Kidney (tissue), 14 donors: ENCODE measurements around the gene EID1. TPM values are rescaled to one million over a fixed set of nuclear protein-coding genes. Genes with fewer than 3 reads are reported as not detected.
"Not testable (repeated sequence)": the region's sequence is repeated elsewhere in the genome, so short reads cannot be mapped to it uniquely, and the experiment has no call there.

Source experiments
- DNase-seq, 5 donors: peaks; one replicate each; pipeline ENCODE4 v3.0.0-alpha.2; 2013 to 2020
- FAIRE-seq: peaks from 2 replicates; lab custom pipeline; 2012; peaks lifted over from hg19 to GRCh38; lab: Jason Lieb, UNC
- H3K27ac ChIP-seq, 2 donors: one replicate each; pipeline ENCODE4 v1.7.0; 2013; ENCODE audit warnings: low read depth in 2 of 2, low read length in 2 of 2, inconsistent platforms in 1 of 2
- H3K27me3 ChIP-seq: one replicate; pipeline ENCODE4 v1.7.1; 2013; ENCODE audit warnings: low read length, inconsistent platforms; ENCODE audit not compliant: control insufficient read depth, insufficient read depth
- H3K36me3 ChIP-seq, 3 donors: one replicate each; pipeline versions ENCODE4 v1.7.0 to v1.7.1; 2013; ENCODE audit warnings: low read length in 3 of 3, control low read depth in 1 of 3, inconsistent platforms in 1 of 3; ENCODE audit not compliant: insufficient read depth in 3 of 3, control insufficient read depth in 2 of 3
- H3K4me1 ChIP-seq, 3 donors: one replicate each; pipeline versions ENCODE4 v1.7.0 to v1.7.1; 2013; ENCODE audit warnings: low read length in 3 of 3, inconsistent platforms in 1 of 3, low read depth in 1 of 3; ENCODE audit not compliant: control insufficient read depth in 2 of 3, insufficient read depth in 2 of 3
- H3K4me3 ChIP-seq, 3 donors: one replicate each; pipeline versions ENCODE4 v1.7.0 to v1.8.1; 2013; ENCODE audit warnings: low read length in 3 of 3, control low read depth in 1 of 3, inconsistent platforms in 1 of 3
- H3K9ac ChIP-seq, 3 donors: one replicate each; pipeline versions ENCODE4 v1.7.0 to v1.7.1; 2013; ENCODE audit warnings: low read length in 3 of 3, control low read depth in 1 of 3, inconsistent platforms in 1 of 3
- H3K9me3 ChIP-seq, 3 donors: one replicate each; pipeline versions ENCODE4 v1.7.0 to v1.7.1; 2013; ENCODE audit warnings: low read length in 3 of 3, control low read depth in 1 of 3, inconsistent platforms in 1 of 3; ENCODE audit not compliant: control insufficient read depth in 2 of 3, insufficient read depth in 1 of 3
- intact Hi-C: fragments of 100-400 bp; cut with DNase I; formaldehyde crosslinking; loops from one replicate; pipeline ENCODE4 v1.11.1; 2022
- polyA plus RNA-seq: library from polyadenylated mRNA; stranded (reverse); fragments of 350-450 nt; fragmentation: Illumina TruSeq; extraction: RNeasy Lipid Tissue Mini Kit (QIAGEN cat#74804); gene quantifications from one replicate; pipeline ENCODE4 v1.2.3, GENCODE V29; 2014; ENCODE audit warnings: low read depth, low replicate concordance; ENCODE audit not compliant: insufficient read depth
- total RNA-seq: library from RNA; stranded (reverse); fragmentation: NEBNext Ultra II Directional; extraction: Animal tissue kit (Norgen Biotek cat#: 25700); gene quantifications from one replicate; pipeline ENCODE4 v1.2.1, GENCODE V29; 2021
- TF ChIP-seq, protein P1 (sequence below): IDR thresholded peaks from 3 replicates; pipeline ENCODE4 v1.5.1; 2012; ENCODE audit warnings: mild to moderate bottlenecking, moderate library complexity, borderline replicate concordance; ENCODE audit not compliant: insufficient read depth; ENCODE audit errors: extremely low read depth
- donor health status: control.
- donor health status: control.
- donor health status: control.
- donor health status: control.
- donor health status: control.
- donor health status: DM: yes; HTN: yes; CAD: no.
- donor health status: Normal renal cell carcinoma (clear cell type).

The EID1 gene
- total and polyA plus RNA-seq, 2 donors from 2014 or later: 119 to 123 TPM

DNA sequence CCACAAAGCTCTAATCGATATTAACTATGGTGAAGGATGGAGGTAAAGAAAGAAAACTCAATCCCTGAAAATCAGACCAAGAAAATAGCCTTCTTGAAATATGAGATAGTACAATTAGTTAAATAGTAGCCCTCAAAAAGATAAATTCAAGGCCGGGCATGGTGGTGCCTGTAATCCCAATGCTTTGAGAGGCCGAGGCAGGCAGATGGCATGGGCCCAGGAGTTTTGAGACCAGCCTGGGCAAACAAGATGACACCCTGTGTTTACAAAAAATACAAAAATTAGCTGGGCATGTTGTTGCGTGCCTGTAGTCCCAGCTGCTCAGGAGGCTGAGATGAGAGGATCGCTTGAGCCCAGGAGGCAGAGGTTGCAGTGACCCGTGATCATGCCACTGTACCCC is 35.4 kb upstream of the EID1 start:
- FAIRE-seq (no peak), DNase-seq (no peak)
- Histone ChIP-seq H3K4me3 (no peak overlapping the region), H3K4me1 (no peaks in the 10 kb centered on the region), H3K27me3 (no peaks in the 10 kb centered on the region), H3K9me3 (no peaks in the 10 kb centered on the region), H3K36me3 (no peaks in the 10 kb centered on the region), H3K27ac (no peak overlapping the region), H3K9ac (no peak overlapping the region)
- TF ChIP-seq, protein P1, sequence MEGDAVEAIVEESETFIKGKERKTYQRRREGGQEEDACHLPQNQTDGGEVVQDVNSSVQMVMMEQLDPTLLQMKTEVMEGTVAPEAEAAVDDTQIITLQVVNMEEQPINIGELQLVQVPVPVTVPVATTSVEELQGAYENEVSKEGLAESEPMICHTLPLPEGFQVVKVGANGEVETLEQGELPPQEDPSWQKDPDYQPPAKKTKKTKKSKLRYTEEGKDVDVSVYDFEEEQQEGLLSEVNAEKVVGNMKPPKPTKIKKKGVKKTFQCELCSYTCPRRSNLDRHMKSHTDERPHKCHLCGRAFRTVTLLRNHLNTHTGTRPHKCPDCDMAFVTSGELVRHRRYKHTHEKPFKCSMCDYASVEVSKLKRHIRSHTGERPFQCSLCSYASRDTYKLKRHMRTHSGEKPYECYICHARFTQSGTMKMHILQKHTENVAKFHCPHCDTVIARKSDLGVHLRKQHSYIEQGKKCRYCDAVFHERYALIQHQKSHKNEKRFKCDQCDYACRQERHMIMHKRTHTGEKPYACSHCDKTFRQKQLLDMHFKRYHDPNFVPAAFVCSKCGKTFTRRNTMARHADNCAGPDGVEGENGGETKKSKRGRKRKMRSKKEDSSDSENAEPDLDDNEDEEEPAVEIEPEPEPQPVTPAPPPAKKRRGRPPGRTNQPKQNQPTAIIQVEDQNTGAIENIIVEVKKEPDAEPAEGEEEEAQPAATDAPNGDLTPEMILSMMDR: no peak
- intact Hi-C loops: no loop called here

DNA sequence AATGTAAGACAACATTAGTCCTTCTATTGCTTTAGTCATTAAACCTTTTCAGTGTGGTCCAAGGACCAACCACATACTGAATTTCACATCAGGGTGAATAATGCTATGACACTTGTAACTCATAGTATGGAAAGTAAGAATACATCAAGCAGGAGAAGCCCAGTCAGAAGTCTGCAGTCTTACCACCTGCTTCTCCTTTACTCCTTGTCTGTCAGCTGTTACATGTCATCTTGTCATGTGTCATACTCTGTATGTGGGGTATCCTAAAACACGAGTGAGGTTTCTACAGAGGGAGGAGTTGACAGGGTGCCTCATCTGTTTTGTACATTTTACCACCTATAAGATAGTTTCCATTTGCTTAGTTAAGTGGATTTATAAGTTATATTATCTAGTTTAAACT is 32.8 kb upstream of the EID1 start:
- Histone ChIP-seq H3K4me1 (no peaks in the 10 kb centered on the region), H3K27ac (no peak overlapping the region), H3K36me3 (no peaks in the 10 kb centered on the region), H3K4me3 (no peak overlapping the region), H3K27me3 (no peaks in the 10 kb centered on the region), H3K9ac (no peak overlapping the region), H3K9me3 (no peaks in the 10 kb centered on the region)
- TF ChIP-seq, protein P1: no peak
- no peak for FAIRE-seq
- no peak for DNase-seq
- intact Hi-C loops: no loop called here

DNA sequence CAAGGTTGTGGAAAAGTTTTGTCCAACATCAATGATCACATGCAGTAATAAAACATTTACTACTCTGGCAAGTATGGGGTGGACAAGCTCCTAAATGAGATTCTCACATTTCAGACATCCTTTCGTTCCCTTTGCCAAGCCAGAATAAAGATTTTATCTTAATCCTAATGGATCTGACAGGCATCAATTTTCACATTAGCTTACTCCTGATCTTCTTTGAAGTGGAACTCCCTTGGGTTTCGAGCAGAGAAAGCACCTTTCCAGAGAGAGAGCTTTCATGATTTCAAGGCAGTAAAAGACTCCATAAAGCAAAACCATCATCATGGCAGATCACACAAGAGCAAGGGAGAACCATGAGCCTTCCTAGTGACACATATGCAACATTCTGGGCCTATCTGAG is 27.3 kb upstream of the EID1 start:
- DNase-seq (no peak), FAIRE-seq (no peak)
- intact Hi-C loops: no loop called here
- Histone ChIP-seq H3K4me3 (no peak overlapping the region), H3K36me3 (no peaks in the 10 kb centered on the region), H3K27me3 (no peaks in the 10 kb centered on the region), H3K9me3 (no peaks in the 10 kb centered on the region), H3K27ac (no peak overlapping the region), H3K9ac (no peak overlapping the region), H3K4me1 (peaks cover 0 to 4% (median 2%) of the 10 kb centered on the region in 3 donors)
- TF ChIP-seq, protein P1: no peak

DNA sequence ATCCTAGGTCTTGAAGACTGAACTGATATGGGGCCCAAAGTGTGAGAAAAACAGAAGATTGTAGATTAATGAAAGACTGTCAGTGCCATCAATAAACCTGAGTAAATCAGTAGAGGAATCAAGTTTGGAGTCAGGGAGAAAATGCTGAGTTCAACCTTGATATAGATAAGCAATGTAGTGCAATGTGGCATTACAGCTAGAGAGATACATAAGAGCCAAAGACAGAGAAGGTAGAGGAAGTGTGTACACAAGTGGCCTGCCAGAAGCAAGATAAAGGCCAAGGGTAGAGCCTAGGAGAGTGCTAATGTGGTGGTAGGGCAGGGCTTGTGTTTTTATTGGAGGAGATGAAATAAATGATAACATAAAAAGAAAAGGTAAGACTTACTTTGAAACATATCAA is 26.0 kb upstream of the EID1 start:
- Histone ChIP-seq H3K9me3 (no peaks in the 10 kb centered on the region), H3K4me3 (no peak overlapping the region), H3K4me1 (peaks cover 0 to 5% (median 2%) of the 10 kb centered on the region in 3 donors), H3K9ac (no peak overlapping the region), H3K36me3 (no peaks in the 10 kb centered on the region), H3K27me3 (no peaks in the 10 kb centered on the region), H3K27ac (no peak overlapping the region)
- FAIRE-seq (no peak), DNase-seq (no peak)
- TF ChIP-seq, protein P1: no peak
- intact Hi-C loops: no loop called here

DNA sequence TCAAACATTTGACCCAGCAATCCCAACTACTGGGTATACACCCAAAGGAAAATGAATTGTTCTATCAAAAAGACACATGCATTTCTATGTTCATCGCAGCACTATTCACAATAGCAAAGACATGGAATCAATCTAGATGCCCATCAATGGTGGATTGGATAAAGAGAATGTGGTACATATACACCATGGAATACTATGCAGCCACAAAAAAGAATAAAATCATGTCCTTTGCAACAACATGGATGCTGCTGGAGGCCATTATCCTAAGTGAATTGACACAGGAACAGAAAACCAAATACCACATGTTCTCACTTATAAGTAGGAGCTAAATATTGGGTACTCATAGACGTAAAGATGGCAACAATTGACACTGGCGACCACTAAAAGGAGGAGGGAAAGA is 23.5 kb upstream of the EID1 start:
- H3K9me3 ChIP-seq, FAIRE-seq, H3K9ac ChIP-seq, intact Hi-C loops, H3K4me1 ChIP-seq, H3K27ac ChIP-seq, H3K27me3 ChIP-seq, H3K4me3 ChIP-seq, H3K36me3 ChIP-seq, DNase-seq: not testable (repeated sequence)
